GM21825 (cell line): Measurements from ENCODE around the gene UBL3.
A peak's percentile ranks its signal among the peaks of the same experiment; 100 is the strongest.

Experiments used
- ATAC-seq: cut with Tn5 transposase; IDR thresholded peaks from one replicate; pipeline ENCODE4 v1.9.1; 2021; ENCODE audit warnings: mild to moderate bottlenecking, moderate library complexity; ENCODE audit not compliant: unreplicated experiment

UBL3 gene

DNA sequence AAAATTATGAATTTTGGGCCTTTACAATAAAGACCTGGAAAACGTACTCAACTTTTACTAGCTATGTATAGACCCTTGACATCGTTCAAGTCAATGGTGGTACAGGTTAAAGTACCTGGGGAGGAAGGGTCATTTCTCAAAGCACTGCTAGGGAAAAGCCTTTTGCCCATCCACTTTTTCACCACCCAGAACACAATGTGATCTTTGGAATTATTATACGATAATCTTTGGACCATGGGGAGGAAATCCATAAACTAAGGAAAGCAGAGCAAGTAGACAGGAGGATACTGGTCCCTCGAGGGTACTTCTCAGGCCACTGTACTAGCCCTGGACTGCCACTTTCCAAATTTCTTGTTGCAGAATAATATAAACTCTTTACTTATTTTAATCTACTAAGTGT lies 39.5 kb downstream of the UBL3 start:
- ATAC-seq = no peak

DNA sequence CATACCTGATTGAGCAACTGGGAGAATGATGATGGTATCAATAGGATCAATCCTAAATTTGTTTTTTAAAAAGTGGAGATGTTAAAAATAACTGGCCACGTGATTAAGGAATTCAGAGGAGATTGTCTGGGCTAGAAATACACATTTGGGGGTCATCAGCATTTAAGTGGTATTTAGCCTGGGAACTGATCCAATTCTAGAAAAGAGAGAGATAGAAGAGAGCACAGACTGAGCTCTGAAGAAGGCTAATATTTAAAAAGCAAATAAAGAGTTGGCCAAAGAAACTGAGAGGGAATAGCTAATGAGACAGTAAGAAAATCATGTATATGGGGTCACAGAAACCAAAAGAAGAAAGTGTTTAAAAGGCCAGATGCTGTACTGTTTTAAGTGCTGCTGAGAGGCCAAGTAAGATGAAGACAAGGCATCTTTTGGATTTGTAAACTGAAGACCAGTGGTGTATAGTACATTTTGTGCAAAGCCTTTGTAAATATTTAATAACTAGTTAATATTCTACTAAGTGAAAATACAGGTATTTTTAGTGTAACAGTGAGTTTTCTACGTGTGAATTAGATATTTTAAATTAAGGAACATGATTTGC lies 40.2 kb downstream of the UBL3 start:
- ATAC-seq = peak; percentile 64

DNA sequence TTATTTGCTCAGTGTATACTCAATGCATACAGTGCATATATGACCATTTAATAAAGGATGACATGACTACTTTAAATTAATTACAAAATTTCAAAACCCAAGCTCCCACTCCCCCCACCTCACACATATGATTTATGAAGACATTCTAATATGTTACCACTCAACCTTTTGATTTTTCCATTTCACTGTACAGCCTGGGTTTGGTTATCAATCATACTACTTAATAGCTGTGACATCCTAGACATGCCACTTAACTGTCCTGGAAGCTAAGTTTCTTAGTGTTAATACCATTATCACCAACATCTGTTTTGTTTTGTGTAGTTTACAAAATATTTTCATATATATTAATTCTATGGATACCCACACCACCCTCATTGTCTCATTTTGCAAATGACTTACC lies 42.2 kb downstream of the UBL3 start:
- no peak for ATAC-seq

DNA sequence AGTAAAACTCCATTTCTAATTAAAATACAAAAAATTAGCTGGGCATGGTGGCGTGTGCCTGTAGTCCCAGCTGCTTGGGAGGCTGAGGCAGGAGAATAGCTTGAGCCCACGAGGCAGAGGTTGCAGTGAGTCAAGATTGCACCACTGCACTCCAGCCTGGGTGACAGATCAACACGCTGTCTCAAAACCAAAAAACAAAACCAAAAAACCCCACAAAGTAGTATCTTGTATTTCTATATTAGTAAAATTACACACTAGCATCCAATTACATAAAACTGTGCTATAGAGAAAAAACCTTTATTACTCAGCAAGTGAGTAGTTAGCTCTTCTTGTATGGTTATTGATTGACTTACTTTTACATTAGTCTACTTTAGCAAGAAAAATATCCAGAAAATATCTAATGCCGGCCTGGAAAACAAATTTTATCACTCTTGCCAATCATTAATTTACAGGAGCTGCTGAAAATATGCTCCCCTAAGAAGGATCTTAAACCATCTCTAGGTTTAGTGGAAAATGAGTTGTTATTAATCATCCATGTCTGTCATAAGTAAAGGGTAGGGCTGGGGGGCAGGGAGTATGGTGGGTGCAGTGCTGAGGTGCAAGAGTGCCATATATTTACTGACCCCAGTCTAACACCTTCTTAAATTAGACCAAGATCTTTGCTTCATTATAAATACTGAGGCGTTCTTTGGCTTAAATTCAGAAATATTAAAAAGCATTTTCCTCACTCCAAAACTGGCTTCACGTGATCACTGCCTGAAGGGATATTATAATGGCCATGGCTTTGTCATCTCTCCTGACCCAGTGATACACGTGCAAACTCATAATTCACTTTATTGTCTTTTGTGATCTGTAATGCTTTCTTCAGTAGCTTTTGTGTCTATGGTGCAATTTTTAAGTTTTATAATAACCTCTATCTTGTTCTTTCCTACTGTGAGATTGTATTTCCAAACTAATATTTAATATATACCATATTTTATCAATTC lies 44.1 kb downstream of the UBL3 start:
- ATAC-seq = no peak

DNA sequence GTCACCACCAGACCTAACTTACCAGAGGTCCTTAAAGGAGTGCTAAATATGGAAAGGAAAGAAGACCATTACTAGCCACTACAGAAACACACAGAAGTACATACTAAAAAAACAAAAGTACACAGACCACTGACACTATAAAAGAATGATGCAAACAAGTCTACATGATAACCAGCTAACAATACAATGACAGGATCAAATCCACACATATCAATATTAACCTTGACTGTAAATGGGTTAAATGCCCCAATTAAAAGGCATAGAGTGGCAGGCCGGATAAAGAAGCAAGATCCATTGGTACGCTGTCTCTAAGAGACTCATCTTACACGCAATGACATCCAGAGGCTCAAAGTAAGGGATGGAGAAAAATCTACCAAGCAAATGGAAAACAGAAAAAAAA lies 47.2 kb downstream of the UBL3 start:
- ATAC-seq = no peak

DNA sequence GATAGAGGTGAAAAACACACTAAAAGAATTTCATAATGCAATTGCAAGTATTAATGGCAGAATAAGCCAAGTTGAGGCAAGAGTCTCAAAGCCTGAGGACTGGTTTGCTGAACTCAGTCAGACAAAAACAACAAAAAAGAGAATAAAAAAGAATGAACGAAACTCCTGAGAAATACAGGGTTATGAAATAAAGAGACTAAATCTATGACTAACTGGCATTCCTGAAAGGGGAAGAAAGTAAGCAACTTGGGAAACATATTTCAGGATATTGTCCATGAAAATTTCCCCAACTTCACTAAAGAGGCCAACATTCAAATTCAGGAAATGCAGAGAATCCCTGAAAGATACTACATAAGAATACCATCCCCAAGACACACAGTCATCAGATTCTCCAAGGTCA lies 47.8 kb downstream of the UBL3 start:
- no peak for ATAC-seq

DNA sequence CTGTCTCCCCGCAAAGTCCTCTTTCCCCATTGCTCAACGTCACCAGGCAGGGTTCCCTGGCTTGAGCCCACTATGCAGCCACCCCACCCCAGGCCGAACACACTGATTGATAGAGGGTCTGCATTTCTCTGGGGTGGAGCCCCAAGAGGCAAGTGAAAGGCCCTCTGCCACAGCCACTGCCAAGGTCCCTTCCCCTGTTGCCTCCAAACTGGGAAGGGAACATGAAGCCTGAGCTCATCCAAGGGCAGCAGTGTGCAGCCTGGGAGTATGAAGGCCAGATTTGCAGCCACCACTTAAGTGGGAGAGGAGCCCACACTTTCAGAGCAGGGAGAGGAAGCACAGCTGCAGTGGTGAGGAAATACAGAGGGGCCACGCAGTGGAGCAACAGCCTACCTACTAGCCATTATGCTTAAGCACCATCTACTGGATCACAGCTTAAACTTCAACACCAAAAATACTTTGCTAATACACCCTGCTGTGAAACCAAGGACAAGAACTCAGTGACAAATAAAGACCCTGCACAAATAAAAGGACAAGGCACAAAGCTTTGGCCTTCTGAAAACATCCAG lies 48.6 kb downstream of the UBL3 start:
- ATAC-seq = no peak

DNA sequence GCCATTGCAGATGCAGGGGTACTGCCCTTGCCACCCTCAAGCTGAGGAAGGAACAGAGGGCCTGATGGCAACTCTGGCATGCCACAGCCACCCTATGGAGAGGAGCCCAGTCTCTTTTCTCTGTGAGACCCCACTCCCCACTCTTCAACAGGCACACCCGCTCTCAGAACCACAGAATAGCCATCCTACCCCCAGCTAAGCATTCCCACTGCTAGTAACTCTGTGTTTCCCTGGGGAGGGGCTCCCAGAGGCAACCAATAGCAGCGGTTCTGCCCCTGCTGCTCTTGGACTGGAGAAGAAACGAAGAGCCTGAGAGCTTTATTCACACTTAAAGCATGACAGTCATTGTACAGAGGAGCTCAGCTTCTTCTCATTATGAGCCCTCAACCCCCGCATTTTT lies 49.3 kb downstream of the UBL3 start:
- no peak for ATAC-seq

DNA sequence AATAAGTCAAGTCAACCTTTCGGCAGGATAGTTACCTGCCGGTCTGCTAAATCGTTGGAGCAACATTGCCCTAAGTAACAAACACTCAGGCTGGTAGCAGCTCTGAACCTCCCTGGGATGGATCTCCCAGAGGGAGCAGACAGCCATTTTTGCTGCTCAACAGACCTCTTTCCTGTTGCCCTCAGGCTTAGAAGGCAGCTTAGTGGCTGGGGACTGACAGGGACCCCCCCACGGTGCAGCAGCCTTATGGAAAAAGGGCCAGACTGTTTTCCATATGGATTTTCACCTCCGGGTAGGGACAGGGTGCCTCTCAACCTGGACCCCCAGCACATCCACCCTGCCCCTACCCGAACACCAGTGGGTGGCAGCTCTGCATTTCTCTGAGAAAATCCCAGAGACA lies 49.7 kb downstream of the UBL3 start:
- no peak for ATAC-seq

DNA sequence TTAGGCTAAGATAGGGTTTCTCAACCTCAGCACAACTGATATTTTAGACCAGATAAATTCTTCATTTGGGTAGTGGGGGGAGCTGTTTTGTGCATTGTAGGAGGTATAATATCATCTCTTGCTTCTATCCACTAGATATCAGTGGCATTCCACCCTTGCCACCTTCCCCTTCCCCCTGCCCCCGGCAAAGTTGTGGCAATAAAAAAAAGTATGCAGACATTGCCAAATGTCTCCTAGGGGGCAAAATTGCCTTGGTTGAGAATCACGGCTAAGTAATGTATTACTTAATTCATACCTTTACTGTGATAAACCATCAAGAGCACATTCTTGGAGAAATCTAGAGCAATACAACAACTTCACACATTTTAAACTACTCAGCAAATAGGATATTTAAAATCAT lies 51.4 kb downstream of the UBL3 start:
- ATAC-seq = no peak

DNA sequence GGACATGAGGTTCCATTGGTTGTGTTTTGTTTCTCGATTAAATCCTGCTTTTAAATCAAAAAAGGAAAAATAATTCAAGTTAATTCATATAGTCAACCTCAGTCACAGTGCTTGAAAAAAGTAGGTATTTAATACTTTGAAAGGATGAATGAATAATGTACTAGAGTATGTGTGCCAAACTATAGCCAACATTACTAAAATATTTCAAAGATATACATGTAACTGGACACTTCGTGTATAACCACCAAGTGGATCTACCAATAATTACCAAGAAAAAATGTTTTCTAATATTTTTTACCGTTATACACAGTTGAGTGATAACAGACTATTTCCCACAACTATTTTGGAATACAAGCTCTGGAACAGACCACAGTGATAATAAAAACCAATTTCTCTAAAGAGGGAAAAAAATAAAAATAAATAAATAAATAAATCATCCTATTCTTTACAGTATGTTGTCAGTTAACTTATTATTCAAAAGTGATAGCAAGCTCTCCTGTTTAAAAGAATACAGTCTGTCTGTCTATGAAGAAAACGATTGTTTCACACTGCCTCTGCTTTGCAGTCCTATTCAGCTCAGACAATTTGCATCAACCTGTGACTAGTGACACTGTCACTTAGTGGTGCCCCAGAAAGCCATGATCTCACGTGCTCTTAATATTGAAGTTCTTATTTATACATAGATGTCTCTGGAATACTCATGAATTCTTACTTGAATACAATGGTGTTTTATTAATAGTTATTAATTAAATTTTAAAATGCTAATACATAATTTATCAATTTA lies 58.2 kb downstream of the UBL3 start:
- no peak for ATAC-seq

DNA sequence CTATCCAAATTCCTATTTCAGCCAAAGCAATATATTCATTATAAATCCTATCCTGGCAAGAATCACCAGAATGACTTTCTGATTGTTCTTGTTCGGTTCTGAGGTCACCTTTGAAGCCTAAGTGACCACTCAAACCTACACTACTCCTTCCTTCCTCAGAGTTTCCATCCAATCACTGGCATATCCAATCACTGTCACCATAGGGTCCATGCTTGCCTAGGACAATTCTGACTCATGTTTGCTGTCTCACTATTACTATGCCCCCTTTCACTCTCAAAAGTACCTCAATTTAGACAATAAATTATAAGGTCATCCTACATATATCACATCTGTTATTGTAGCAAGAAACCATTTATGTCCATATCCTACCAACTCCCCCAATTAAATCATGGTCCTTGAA lies 58.9 kb downstream of the UBL3 start:
- no peak for ATAC-seq

DNA sequence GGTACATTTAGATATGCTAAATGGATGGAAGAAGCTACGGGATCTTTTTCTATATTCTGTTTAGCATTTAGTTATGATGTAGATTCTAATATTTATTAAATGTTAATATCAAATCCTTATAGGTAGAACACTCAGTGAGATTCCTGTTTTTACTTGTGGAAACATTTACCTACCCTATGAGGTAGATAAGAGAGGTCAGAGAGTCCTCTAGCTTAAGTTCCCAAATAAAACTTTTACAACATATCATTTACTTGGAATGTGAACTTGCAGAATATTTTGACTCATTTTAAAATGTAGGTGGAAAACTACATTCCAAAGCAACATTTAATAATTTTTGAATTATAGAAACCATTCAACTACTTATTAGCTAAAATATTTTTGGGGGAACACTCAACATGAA lies 63.7 kb downstream of the UBL3 start:
- ATAC-seq = no peak

DNA sequence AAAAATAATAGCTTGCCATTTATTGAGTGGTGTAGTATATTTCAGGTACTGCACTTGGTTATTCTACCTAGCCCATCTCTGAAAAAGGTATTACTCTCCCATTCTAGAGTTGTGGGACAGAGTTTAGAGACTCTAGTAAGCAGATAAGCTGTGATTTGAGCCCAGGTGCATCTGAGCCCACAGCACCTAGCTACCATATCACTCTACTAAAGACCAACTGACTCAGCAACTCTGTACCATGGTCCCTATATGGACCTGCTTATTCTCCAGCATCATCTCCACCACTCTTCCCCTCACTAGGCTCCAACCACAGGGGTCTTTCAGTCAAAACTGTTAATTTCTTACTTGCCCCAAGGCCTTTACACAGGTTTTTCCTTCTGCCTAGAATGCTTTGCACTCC lies 64.4 kb downstream of the UBL3 start:
- ATAC-seq = no peak

DNA sequence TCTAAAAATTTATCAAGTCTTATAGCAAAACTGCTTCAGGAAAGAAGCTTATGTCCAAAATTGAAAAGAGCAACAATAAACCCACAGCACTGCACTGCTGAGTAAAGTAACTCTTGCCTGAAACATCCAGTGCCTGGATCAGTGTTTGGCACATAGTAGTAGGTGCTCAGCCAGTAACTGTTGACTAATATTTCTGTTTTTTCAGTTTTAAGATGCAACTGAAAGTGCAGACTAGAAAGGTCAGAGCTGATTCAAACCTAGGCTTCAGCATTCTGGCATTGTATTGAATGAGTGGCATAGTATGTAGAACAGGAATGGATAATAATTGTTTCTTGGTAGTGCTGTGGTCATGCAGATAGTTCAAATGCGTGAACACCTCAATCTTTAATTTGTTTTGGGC lies 67.6 kb downstream of the UBL3 start:
- ATAC-seq = no peak

DNA sequence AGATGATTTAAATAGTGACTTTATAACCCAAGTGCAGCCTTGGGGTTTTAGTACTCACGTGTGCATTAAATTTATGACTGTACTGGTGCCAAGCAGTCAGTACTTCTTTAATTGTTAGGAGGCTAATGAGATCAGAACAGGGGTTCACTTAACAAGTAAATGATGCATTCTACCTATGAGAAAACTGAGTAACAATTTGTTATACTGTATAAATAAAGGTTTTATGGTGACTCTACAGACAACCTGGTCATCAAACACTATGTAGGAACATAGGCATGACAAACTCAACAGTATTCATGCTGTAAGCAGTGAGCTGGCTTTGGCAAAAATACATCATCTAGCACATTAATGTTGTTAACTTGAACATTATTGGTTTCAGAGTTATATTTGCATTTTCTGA lies 75.6 kb downstream of the UBL3 start:
- ATAC-seq = no peak

DNA sequence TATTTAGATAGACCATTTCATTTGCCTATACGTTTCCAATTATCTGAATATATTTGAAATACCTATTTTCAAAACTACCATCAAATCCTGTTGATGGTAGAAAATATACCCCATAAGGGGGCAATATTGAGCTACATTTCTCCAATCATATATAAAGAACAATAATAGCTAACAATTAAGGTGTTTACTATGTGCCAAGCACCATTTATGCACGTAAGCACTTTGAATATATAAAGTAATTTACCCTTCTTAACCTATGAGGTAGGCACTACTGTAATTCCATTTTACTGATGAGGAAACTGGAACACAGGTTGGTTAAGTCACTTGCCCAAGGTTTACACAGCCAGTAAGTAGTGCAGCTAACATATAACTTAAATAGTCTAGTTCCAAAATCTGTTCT lies 79.2 kb downstream of the UBL3 start:
- ATAC-seq = no peak

DNA sequence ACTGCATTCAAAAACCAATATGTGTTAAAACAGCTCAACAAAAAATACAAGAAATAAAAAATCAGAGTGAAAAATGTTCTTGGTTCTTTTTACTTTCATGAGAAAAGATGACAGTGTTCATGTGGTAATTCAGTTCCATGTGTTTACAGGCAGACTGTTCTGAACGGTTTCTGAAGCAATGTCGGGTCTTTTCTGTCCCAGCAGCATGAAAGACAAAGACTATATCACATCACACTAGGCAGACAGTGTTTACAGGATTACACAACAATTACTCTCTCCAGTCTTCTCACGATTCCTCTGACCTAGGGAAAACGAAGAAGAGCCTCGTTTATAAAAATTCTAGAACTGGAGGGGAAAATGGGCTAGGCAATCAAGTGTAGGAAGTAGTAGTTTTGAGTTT lies 83.4 kb downstream of the UBL3 start:
- no peak for ATAC-seq

DNA sequence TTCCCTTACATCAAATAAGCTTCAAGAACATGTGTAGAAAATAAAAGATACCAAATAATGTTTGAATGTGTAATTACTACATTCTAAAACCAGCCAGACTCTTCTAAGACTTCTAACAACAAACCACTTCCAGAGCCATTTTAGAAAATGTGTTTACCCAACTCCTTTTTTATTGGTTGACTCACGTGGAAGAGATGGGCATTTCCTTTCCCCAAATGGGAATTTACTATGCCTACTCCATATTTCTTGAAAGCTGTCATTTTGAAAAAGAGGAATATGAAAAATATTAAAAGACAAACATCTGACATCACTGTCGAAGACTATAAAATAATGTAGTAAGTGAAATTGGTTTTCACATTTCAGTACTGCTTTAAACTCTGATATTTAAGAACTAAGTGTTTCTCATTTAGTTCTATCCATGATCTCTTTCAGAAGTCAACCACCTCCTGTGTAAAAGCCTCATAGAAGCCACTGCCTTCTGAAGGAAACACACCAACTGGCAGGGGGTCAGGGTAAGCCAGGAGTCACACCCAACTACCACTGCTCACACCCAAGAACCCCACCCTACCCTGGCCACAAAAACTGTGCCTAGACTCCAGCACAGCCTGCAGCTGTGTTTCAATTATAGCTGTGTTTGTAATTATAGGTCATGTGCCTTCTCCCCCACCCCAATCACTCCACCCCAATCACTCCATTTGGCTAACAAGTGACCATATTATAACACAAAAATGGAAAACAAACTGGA lies 86.8 kb downstream of the UBL3 start:
- ATAC-seq = no peak

DNA sequence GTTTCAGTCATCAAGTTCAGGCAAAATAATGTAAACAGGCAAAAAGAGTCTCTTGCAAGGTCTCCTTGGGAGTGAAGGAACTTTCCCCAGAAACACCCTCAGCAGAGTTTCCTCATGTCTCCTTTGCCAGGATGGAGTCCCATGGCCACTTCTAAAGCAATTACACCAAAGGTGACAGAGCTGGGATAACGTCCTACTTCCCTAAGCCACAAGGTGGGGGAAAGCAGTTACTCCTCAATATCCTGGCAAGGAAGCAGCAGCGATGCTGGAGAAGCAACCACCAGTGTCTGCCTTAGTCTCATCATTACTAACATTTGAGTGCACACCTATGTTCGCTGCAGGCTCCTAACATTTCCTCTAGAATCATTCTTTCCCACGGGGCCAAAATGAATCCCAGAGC lies 88.6 kb downstream of the UBL3 start:
- no peak for ATAC-seq

DNA sequence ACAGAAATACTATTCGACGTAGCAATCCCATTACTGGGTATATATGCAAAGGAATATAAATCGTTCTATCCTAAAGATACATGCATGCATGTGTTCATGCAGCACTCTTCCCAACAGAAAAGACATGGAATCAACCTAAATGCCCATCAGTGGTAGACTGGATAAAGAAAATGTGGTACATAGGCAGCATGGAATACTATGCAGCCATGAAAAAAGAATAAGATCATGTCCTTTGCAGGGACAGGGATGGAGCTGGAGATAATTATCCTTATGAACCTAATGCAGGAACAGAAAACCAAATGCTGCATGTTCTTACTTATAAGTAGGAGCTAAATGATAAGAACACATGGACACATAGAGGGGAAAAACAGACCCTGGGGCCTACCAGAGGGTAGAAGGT lies 89.3 kb downstream of the UBL3 start:
- ATAC-seq = no peak
